Astrocyte (in vitro differentiated cells and primary cell): ENCODE data around the gene KHNYN.

Source experiments
- CTCF ChIP-seq: IDR thresholded peaks from 2 replicates; pipeline ENCODE4 v1.5.1; 2011; ENCODE audit warnings: low read depth, mild to moderate bottlenecking, inconsistent platforms, low read length, moderate library complexity; ENCODE audit not compliant: insufficient read depth
- EZH2 ChIP-seq: IDR thresholded peaks from 2 replicates; pipeline ENCODE4 v1.6.1; 2012; ENCODE audit warnings: mild to moderate bottlenecking, low read length, inconsistent platforms; ENCODE audit not compliant: insufficient read depth

- TF ChIP-seq CTCF (no peak), EZH2 (no peak)
Observed at GRCh38 chr14:24426150-24426911, 3.4 kb upstream of the KHNYN start.
